ENCODE data around the gene HIVEP3.

GRCh38 chr1:41762777-41763176 lies 155.9 kb downstream of the HIVEP3 start:
- TF ChIP-seq POLR2A (IDR thresholded peaks at IDR 0.05; ENCODE audit: low read length) (no peak), GATA1 (IDR thresholded peaks at IDR 0.05; ENCODE audit: low read depth, low read length) (no peak)

All from erythroblast (primary cell).